NCI-H526 treated with DMSO at 0.1 percent for 48 hours (cell line): ENCODE results near the gene ZNF385B.

Experiments used
- DNase-seq: peaks from one replicate; lab custom pipeline; 2025; lab: John Stamatoyannopoulos, UW

The ZNF385B gene

DNA sequence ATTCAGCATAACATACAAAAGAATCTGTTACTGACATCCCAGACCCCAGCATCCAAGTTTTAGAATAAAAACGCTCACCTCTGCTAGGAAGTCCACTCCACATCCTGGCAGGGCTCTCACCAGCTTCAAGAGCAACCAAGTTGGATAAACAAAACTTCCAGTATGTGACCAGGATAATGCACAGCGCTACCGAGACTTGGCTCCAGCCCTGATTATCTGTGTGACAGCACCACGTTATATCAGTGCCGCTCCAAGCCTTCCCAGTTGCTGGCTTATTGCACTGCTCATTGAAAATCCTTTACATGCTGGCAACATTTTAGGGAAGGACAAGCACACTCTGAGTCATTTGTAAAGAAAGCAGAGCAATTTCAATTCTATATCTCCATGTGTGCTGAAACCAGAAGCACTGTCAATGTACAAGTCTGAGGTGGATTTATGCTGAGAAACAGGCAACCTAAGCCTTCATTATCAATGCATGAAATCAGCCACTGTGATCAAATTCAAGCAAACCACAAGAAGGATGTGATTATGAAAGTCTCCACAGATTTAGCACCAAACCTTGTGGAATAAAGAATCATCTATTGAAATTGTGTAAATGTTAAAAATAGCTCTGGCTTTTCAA lies 115.7 kb downstream of the ZNF385B start:
- DNase-seq = no peak

DNA sequence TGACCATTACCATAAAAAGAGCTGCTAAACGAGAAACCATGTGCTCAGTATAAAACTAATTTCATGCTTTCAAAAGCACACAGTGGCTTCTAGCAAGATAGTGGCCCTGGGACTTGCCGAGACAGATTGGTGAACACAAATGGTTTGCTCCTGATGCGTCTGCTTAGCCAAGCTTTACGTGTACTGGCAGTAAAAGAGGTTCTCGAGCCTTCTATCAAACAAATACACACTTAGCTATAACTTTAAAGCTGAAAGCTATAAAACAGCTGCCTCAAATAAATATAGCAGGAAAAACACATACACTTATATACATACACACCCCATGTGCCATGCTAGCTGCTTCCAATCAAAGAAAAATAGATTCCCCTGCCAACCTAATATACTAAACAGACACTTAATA lies 117.0 kb downstream of the ZNF385B start:
- no peak for DNase-seq

DNA sequence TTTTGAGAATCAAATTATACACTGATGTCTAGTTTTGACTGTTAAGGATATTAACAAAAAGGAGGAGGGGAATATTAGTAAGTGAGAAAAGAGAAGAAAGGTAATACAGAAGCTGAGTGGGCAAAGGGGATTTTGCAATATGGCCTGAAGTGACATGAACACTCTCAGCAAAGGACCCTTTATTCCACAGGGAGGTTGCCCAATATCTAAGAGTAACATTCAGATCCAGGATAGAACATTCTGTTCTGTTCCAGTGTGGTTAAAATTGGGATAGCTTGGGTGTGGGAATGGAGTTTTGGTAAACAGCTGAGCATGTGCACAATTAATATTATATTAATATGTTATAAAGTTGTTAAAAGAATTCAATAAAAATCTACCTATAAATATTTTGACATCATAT lies 120.1 kb downstream of the ZNF385B start:
- no peak for DNase-seq

DNA sequence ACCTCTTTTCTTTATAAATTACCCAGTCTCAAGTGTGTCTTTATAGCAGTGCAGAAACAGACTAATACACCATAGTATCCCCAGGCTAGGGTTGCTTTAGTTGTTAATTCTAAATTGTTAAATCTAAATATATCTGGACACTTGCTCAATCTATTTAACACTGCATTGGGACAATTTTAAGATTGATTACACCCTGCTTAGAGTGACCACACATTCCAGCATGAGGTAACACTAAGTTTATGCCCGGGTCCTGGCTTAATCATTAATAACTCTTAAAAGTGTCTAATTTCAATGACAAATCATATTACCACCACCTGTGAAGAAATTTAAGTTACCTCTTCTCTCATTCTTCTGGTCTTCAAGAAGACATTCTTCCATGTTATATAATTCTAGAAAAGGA lies 131.4 kb downstream of the ZNF385B start:
- DNase-seq = no peak

DNA sequence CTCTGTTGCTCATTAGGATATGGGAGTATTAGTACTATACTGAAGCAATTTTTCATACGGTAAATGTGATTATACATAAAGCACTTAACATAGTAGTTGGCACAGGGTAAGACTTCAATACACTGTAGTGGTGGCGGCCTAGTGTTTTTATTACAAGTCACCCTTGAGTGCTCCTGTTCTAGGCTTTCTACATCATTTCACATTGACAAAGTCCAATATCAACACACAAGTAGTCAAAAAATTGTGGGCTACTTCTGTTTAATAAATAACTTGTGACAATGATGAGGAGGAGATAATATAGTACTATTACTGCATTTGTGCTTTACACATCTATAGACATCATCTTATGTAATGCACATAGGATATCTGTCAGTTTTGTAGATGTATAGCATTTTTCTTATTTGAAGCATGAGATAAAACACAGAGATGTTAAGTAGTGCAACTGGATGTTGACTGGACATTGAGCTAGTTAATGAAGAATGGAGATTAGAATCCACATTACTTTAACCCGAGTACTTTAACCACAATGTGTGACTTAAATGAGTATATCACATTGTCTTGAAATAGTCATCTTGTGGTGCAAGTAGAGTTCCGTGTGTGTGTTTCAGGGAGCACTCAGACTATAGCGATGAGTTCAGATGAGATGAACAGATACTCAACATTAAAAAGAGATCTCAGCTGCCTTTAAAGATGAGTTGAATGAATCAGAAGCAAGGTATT lies 134.8 kb downstream of the ZNF385B start:
- DNase-seq = no peak

DNA sequence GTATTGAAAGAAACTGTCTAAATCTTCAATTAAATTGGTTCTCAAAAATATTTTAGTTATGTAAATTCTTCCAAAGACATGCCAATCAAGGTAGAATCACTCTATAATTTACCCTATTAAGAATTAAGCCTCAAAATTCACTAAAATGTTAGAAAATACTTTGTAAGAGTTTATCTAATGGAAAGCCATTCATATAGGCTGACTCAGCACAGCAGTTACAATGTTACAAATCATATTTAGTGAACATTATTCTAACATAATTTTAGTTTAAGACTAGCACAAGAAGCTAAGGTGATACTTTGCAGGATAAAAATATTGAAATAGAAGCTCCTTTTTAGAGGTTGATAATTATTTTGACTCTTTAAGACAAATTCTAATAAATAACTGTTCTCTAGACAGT lies 137.0 kb downstream of the ZNF385B start:
- DNase-seq = no peak

DNA sequence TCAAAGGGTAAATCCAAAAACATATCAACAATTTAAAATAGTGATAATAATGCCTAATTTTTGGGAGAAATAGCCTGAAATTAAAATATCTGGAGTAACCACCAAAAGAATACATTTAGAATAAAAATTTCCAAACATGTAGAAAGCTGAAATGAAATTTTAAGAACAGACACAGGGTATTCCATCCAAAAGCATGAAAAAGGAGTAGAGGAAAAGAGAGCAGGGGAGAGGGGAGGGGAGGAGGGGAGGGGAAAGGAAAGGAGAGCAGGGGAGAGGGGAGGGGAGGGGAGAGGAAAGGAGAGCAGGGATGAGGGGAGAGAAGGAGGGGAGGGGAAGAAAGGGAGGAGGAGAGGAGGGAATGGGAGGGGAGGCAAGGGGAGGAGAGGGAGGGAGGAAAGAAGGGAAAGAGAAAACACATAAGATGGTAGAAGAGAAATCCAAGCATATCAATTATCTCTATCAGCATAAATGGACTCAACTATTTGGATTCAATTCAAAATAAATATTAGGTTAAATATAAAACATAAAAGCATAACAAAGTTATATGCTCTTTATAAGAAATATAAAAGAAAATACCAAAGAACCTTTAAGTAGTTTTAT lies 141.1 kb downstream of the ZNF385B start:
- no peak for DNase-seq

DNA sequence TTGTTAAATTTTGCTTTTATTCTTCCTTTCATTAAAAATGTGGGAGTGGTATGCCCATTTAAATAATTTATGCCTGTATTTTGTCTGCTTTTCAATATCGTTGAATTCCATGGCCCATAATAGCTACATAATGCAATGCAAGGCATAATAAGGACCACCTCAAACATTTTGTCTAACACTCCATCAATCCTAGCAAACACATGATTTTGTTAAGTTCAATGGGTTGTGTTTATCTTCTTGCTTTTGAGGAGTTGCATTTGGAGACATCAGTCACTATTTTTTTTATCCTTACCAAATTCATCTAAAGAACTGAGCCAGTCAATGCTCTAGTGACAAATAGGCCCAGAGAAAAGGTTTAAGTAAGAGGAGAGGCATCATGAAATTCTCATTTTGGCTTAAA lies 145.5 kb downstream of the ZNF385B start:
- DNase-seq = no peak

DNA sequence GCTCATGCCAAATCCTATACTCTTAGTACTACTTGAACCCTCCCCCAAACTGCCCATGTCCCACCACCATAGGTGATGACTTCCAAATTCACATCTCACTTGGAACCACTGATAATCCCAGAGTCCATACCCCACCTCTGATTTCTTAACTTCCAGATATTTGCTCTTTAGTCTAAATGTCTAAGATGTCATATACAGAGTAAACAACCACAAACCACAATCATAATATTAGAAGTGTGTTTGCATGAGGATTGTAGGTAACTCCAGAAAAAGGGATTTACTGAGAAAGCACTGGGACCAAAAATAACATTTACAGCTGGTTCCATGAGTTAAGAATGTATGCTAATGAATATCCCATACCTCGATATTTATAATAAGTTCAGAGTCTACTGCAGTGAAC lies 146.2 kb downstream of the ZNF385B start:
- no peak for DNase-seq

DNA sequence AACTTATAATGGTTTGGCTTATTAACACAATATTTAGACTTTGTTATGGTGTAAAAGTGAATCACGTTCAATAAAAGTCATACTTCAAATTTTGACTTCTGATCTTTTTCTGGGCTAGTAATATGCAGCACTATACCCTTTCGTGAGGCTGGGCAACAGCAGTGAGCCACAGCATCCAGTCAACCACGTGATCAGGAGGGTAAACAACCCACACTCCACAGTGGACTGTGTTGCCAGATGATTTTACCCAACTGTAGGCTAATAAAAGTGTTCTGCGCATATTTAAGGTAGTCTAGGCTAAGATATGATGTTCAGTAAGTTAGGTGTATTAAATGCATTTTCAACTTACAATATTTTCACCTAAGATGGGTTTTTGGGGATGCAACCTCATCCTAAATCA lies 148.6 kb downstream of the ZNF385B start:
- no peak for DNase-seq

DNA sequence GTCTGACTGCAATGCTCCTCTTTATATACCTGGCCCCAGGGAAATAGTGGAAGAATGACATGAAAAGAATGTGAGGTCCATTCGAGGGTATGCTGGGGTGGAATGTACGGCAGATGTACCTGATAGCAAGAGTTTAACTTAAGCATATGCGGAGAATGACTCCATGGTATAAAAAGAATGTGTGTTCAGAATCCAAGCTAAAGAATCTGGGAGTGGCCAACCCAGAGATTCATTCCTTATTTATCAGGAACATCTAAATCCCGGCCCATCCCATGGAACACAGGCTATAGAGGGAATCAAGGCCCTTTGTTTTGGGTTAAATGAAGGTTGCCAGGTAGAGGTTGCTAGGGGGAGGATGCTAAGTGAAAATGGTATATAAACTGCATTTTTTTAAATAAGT lies 150.0 kb downstream of the ZNF385B start:
- DNase-seq = no peak

DNA sequence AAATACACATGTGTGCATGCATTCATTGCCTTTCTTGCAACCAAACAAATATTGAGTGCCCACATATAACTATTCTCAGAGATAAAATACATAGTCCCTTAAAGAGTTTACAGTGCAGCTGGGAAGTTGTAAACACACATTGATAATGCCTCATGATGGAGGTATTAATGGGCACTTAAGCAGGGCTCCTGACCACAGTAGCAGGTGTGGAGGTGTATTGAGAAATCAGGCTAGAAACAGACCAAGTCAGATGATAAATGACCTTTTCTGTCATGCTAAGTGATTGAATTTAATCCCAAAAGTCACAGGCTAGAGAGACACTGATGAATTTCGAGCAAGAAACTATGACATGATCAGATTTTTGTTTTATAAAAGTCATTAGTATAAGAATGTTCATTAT lies 157.7 kb downstream of the ZNF385B start:
- DNase-seq = no peak

DNA sequence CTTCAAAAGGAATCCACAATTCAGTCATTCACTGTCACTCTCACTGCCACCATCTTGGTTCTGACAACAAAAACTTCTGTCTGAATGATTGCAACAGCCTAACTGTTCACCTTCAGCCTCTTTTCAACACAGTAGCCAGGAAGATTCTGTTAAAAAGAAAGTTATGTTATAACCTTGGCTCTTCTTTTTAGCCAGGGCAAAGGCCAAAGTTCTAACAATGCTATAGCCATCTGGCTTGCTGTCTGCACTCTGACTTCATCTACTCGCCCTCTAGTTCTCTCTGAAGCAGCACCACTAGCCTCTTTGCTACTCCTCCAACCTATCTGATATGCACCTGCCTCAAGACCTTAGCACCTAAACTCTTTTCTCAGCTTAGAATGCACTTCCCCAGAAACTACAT lies 158.5 kb downstream of the ZNF385B start:
- DNase-seq = no peak

DNA sequence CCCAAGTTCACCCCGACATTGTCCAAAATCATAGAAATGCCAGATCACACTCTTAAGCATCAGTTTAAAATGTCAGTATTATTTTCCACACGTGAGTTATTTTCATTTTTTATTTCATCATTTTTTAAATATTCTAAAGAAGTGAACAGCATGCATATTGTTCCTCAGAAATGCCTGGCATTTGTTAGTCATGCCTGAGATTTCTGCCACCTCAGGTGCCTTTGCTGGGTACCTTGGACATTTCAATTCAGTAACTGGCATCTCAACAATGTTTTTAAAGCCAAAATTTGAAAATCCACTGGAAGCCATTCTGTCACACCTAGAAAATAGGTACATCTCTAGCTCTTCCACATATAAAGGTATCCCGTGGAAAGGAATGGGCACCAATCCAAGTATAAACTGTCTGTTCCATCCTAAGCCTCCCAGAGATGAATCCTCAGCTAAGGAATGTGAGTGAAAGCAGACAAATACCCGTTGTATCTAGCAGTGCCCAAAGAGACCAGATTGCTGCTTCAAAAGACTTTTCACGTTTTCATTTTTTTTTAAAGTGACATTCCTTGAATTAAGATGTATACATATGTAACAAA lies 159.8 kb downstream of the ZNF385B start:
- no peak for DNase-seq

DNA sequence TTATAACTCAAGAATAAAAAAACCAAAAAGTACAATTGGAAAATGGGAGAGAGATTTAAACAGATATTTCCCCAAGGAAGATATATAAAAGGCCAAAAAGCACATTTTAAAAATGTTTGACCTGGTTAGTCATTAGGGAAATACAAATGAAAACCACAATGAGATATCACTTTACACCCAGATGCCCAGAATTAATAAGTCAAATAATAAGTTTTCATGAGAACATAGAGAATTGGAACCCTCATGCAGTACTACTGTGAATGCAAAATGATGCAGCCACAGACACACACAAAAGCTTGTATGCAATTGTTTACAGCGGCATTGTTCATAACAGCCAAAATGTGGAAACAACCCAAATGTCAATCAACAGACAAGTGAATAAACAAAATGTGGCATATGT lies 165.9 kb downstream of the ZNF385B start:
- DNase-seq = no peak

DNA sequence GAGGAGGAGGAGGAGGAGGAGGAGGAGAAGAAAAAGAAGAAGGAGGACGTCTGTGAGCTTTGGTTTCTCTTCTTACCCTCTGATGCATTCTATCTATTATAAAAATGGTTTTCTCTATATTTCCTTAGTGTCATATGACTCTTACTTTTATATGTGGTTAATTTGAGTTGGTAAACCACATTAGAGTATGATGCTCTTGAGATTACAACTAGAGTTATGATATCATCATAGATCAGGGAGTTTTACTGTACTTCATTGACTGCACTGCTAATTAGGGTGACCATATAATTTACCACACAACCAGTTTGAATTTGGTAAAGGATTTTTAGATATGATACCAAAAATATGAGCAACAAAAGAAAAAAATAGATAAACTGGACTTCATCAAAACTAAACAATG lies 166.4 kb downstream of the ZNF385B start:
- DNase-seq = no peak

DNA sequence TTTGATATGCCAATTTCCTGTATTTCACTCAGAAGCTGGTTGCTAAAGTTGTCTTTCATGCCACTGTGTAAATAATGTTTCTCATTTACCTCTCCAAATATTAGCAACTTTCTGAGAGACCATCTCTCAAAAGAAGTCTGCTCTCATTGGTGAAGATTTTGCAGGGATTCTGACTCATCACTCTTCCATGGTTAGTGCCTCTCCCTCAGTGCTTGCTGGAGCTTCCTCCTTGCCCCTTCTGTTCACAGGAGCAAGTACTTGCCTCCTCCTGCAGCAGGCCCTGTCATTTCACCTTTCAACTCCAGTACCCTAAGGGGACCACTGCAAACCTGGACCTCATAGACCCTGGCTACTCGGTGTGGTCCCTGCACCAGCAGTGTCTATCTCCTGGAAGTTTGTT lies 168.8 kb downstream of the ZNF385B start:
- no peak for DNase-seq

DNA sequence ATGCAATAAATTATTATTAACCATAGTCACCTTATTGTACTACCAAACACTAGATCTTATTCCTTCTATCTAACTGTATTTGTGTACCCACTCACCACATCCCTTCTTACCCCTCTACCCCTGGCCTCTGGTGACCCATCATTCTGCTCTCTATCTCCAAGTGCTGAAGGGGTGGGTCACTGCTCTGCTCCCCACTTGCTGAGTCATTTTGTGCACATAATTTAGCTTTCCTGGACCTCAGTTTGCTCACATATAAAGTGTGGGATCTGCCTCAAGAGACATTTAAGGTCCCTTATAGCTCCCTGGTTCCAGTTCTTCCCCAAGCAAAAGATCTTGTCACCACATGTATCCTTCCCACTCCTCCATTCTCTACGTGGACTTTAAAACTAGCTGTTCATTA lies 169.4 kb downstream of the ZNF385B start:
- DNase-seq = no peak

DNA sequence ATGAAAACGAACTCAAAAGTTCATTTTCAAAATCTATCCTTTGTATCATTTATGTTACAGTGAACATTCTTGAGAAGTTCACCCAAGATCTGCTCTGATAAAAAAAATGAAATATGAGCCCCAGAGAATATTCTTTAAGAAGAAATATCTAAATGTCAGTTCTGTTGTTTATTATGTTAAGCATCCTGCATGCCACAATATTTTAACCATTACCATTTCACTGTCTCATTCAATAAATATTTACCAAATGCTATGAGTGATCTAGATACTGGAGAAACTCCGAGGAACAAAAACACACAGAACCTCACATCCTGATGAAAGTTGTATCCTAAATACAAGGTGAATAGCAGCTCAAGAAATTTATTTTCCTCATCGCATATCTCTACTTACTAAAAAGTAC lies 170.2 kb downstream of the ZNF385B start:
- DNase-seq = no peak

DNA sequence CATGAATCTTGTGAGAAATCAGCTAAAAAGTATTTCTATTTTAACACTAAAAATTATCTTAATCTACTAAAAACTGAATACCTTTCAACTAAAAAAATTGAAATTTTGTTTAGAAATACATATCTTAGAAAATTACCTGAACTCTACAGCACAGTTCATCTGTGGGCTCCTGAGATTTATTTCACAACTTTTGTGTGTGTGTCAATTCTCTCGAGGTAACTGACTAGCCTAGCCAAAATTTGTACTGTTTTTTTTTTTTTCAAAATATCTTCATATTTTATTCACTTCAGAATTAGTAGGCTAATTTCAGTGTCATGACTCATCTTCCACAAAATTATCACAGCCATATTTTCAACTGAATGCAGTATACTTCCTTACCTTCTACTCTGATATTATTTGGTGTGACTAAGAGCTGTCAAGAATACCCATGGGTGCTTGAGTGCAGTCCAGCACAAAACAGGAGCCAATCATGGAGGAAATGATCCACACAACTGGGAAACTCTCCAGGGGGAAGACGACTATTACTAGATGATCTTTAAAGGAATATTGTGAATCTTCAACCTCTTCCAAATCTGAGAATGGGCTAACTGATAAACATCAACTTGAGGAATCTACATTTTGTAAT lies 174.6 kb downstream of the ZNF385B start:
- no peak for DNase-seq

DNA sequence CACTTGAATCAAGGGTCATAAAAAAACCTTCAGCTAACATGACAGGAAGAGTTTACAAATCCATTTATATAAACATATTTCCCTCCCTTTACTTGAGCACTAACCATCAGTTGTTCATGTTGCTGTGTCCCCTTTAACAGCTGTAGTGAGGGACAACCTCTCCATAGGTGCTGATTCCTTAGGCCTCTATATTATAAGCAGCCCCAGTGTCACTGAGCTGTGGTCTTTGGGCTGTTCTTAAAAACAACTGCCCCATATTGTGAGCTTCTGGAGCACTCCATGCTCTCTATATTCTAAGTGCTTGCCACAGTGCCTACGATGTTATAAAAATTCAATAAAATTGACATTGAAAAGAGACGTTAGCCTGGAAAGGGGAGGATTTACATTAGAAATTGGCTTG lies 175.3 kb downstream of the ZNF385B start:
- no peak for DNase-seq

DNA sequence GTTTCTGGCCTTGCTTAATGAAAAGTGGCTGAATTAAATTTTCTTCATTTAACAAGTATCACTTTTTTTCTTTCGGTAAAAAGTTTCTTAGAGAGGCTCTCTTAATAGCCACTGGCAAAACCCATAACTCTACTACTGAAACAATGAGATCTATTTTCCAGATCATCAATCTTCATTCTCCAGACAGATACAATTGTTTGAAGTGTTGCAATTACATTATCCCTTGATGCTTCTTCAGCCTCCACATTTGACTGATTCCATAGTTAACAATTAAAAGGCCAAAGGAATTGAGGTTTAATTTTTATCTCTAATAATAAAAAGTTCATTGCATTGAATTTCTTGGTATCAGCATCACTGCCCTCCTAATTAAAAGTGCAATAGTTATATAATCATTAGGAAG lies 176.3 kb downstream of the ZNF385B start:
- no peak for DNase-seq

DNA sequence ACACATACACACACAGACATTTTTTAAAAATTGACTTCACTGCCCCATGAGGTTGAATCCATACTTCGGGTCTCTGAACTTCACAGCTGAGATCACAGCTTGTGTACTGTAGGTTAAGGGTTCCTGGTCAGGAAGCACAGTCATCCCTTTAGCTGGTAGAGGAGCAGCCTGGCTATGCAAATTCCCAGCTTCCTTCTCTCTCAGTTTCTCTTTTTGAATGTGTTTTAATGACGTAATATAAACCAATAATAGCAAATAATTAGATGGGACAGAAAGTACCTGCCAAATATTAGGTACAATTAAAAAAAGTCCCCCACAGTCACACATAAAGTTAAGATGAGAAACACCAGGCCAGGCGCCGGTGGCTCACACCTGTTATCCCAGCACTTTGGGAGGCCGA lies 178.7 kb downstream of the ZNF385B start:
- DNase-seq = no peak
